ENCODE data around the gene CATSPERD. TPM values are rescaled to one million over a fixed set of nuclear protein-coding genes. Genes with fewer than 3 reads are reported as not detected.

CATSPERD gene
- polyA plus RNA-seq, 1 donor (not counting 4 experiments of a cell fraction or from before 2014, with no cell fraction given): not detected

- Histone ChIP-seq H3K4me1 (ENCODE audit: control insufficient read depth, extremely low read depth, insufficient read depth, low read length) (peaks cover 12% of the 10 kb centered on the region), H3K4me3 (ENCODE audit: control insufficient read depth in 2 of 3, extremely low read depth in 1 of 3, insufficient read depth in 2 of 3, low read depth in 1 of 3, low read length in 3 of 3) (no peak overlapping the region), H3K27ac (ENCODE audit: control insufficient read depth, insufficient read depth, low read length) (no peak overlapping the region), H4K20me1 (ENCODE audit: control insufficient read depth, extremely low read depth, insufficient read depth, low read length) (no peaks in the 10 kb centered on the region), H3K36me3 (ENCODE audit: control insufficient read depth in 2 of 2, extremely low read depth in 1 of 2, insufficient read depth in 2 of 2, low read length in 2 of 2) (peaks cover 10 to 21% of the 10 kb centered on the region in 2 experiments), H3K9me1 (ENCODE audit: control insufficient read depth, extremely low read depth, insufficient read depth, low read length) (no peaks in the 10 kb centered on the region), H3K27me3 (ENCODE audit: control insufficient read depth, extremely low read depth, insufficient read depth, low read length) (no peaks in the 10 kb centered on the region), H3K9ac (ENCODE audit: control insufficient read depth, extremely low read depth, insufficient read depth, low read length) (no peak overlapping the region), H3K79me2 (ENCODE audit: control insufficient read depth, insufficient read depth, low read length) (peaks cover 7% of the 10 kb centered on the region), H2AFZ (ENCODE audit: control insufficient read depth, low read length) (no peak overlapping the region), H3K9me3 (ENCODE audit: control insufficient read depth, low read depth, low read length) (no peaks in the 10 kb centered on the region), H3K4me2 (ENCODE audit: control insufficient read depth, extremely low read depth, insufficient read depth, low read depth, low read length) (no peak overlapping the region)
- FAIRE-seq: no peak
- dilution Hi-C loops (cut with MboI; ENCODE audit: extremely low pct_ligation_motif_present, low sequenced_read_pairs): no loop called here
- no peak for DNase-seq (ENCODE audit: low read depth, low spot score)
- TF ChIP-seq CTCF (optimal IDR thresholded peaks at IDR 0.05 in 1 of 3, IDR thresholded peaks at IDR 0.05 in 1 of 3, conservative IDR thresholded peaks at IDR 0.05 in 1 of 3; ENCODE audit: extremely low read depth in 1 of 3, insufficient read depth in 2 of 3, low read length in 3 of 3) (no peak), EZH2 (IDR thresholded peaks at IDR 0.05; ENCODE audit: low read length) (no peak)
Measured at GRCh38 chr19:5792224-5792623, 71.8 kb downstream of the CATSPERD start.

GRCh38 chr19:5793188-5793587 is 72.8 kb downstream of the CATSPERD start:
- Histone ChIP-seq H3K4me1 (ENCODE audit: control insufficient read depth, extremely low read depth, insufficient read depth, low read length) (peaks cover 12% of the 10 kb centered on the region), H2AFZ (ENCODE audit: control insufficient read depth, low read length) (no peak overlapping the region), H3K27ac (ENCODE audit: control insufficient read depth, insufficient read depth, low read length) (no peak overlapping the region), H3K4me2 (ENCODE audit: control insufficient read depth, extremely low read depth, insufficient read depth, low read depth, low read length) (no peak overlapping the region), H3K9me3 (ENCODE audit: control insufficient read depth, low read depth, low read length) (no peaks in the 10 kb centered on the region), H3K9ac (ENCODE audit: control insufficient read depth, extremely low read depth, insufficient read depth, low read length) (no peak overlapping the region), H3K9me1 (ENCODE audit: control insufficient read depth, extremely low read depth, insufficient read depth, low read length) (no peaks in the 10 kb centered on the region), H3K36me3 (ENCODE audit: control insufficient read depth in 2 of 2, extremely low read depth in 1 of 2, insufficient read depth in 2 of 2, low read length in 2 of 2) (peaks cover 4 to 12% of the 10 kb centered on the region in 2 experiments), H3K27me3 (ENCODE audit: control insufficient read depth, extremely low read depth, insufficient read depth, low read length) (peaks cover 6% of the 10 kb centered on the region), H3K4me3 (ENCODE audit: control insufficient read depth in 2 of 3, extremely low read depth in 1 of 3, insufficient read depth in 2 of 3, low read depth in 1 of 3, low read length in 3 of 3) (no peak overlapping the region), H4K20me1 (ENCODE audit: control insufficient read depth, extremely low read depth, insufficient read depth, low read length) (no peaks in the 10 kb centered on the region), H3K79me2 (ENCODE audit: control insufficient read depth, insufficient read depth, low read length) (peaks cover 5% of the 10 kb centered on the region)
- no peak for TF ChIP-seq EZH2 (IDR thresholded peaks at IDR 0.05; ENCODE audit: low read length)
- no peak for TF ChIP-seq CTCF (optimal IDR thresholded peaks at IDR 0.05 in 1 of 3, IDR thresholded peaks at IDR 0.05 in 1 of 3, conservative IDR thresholded peaks at IDR 0.05 in 1 of 3; ENCODE audit: extremely low read depth in 1 of 3, insufficient read depth in 2 of 3, low read length in 3 of 3)
- DNase-seq (ENCODE audit: low read depth, low spot score): no peak
- no peak for FAIRE-seq
- dilution Hi-C loops (cut with MboI; ENCODE audit: extremely low pct_ligation_motif_present, low sequenced_read_pairs): no loop called here
